NCI-H1436 treated with DMSO at 0.1 percent for 48 hours (cell line): Measurements from ENCODE around the gene SERPINA12.

Experiments used
- DNase-seq: peaks from one replicate; lab custom pipeline; 2025; lab: John Stamatoyannopoulos, UW

The SERPINA12 gene

GRCh38 chr14:94465042-94465441 is 44.2 kb downstream of the SERPINA12 start:
- no peak for DNase-seq

GRCh38 chr14:94464290-94464689 is 45.0 kb downstream of the SERPINA12 start:
- DNase-seq = no peak

DNA sequence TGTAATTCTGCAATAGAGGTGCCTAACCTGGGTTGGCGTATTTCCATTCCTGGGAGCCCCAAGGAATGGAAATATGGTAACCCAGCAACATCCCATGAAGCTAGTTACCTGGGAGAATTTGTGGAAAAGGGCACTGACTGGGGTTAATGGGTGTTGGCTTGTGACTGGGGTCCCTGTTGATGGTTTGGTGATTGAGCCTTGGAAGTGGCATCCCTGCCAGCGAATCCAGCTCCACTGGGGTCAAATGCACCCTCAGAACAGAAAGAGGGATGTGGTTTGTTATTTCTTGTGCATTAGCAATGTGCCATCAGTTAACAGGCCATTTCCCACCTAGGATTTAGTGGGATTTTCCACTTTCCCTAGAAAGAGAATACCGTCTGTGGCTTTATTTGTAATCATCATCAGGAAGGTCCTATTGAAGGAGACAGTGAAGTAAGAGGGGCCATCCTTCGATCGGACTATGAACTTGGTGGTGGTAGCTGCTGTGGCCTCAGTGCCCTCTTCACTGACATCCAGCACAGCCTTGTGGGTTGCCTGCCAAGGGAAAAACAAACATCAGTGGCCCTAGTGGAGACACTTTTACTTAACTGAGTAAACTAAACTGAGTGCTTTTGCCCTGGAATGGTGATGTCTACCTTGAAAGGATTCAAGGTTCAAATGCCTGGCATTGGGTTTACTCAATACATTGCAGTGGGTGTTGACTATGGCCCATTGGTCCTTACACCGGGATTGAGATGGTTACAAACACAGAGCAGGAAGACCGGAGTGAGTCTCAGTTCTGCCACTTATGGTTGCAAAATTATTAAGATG is 46.3 kb downstream of the SERPINA12 start:
- DNase-seq = no peak

GRCh38 chr14:94462219-94462551 is 47.1 kb downstream of the SERPINA12 start:
- DNase-seq = no peak

DNA sequence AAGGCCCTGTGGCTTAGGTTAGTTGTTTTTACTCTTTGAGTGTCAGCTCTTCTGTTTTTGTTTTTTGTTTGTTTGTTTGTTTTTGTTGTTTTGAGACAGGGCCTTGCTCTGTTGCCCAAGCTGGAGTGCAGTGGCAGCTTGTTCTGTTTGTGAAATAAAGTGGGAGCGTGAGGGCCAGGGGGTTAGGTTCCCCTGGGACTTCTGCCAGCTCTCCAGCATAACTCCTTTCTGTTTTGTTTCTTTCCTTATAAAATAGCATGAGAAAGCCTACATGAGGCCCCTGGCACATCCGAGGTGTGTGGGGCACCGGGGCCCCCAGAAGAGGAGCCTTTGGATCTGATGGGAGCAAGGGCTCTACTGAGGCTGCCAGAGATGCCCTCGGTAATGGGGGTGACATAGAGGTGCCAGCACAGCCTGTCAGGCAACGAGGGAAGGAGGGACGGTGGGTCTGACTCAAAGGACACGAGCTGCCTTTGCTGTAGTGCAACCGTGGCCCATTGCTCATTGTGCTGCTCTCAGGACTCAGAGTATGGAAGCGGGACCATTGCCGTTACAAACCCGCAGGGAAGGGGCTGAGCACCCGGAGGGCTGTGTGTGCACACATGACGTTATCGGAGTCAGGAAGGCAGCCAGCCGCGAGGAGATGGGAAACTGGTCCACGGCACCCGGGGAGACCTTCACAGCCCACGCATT is 47.6 kb downstream of the SERPINA12 start:
- DNase-seq = no peak

- DNase-seq = no peak
Measured at GRCh38 chr14:94460631-94461416, 48.4 kb downstream of the SERPINA12 start.

- DNase-seq = no peak
Measured at GRCh38 chr14:94458558-94459205, 50.6 kb downstream of the SERPINA12 start.

DNA sequence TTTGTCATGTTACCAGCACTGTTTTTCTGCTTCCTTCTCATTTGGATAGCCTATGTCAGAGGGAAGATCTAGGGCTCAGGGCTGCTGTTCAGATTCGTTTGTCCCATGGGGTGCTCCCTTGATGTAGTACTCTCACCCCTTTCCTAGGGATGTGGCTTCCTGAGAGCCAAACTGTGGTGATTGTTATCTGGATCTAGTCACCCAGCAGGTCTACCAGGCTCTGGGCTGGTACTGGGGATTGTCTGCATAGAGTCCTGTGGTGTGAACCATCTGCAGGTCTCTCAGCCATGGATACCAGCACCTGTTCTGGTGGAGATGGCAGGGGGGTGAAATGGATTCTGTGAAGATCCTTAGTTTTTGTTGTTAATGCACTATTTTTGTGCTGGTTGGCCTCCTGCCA is 51.2 kb downstream of the SERPINA12 start:
- DNase-seq = no peak

GRCh38 chr14:94455928-94456327 is 53.3 kb downstream of the SERPINA12 start:
- DNase-seq = no peak

- no peak for DNase-seq
Measured at GRCh38 chr14:94451826-94452225, 57.4 kb downstream of the SERPINA12 start.

- DNase-seq = no peak
Measured at GRCh38 chr14:94451091-94451771, 58.0 kb downstream of the SERPINA12 start.

DNA sequence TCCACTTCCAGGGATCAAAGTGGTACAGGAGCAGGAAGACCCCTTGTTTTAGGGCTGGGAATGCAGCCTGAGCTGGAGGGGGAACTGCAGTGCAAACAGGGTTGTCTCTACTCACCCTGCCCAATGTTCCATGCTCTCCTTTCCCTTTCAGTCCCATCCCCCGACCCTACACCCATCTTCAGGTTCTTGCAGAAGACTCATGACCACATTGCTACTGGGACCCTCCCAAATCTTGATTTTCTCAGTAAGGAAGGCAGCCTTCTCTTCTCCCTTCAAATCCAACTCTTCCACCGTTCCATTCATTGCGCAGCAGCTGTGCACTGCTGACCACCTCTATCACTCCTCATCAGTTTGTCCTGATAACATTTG is 58.6 kb downstream of the SERPINA12 start:
- no peak for DNase-seq

- no peak for DNase-seq
Measured at GRCh38 chr14:94449930-94450329, 59.3 kb downstream of the SERPINA12 start.

GRCh38 chr14:94448071-94448808 is 61.0 kb downstream of the SERPINA12 start:
- DNase-seq = no peak

- no peak for DNase-seq
Measured at GRCh38 chr14:94447206-94447605, 62.1 kb downstream of the SERPINA12 start.

DNA sequence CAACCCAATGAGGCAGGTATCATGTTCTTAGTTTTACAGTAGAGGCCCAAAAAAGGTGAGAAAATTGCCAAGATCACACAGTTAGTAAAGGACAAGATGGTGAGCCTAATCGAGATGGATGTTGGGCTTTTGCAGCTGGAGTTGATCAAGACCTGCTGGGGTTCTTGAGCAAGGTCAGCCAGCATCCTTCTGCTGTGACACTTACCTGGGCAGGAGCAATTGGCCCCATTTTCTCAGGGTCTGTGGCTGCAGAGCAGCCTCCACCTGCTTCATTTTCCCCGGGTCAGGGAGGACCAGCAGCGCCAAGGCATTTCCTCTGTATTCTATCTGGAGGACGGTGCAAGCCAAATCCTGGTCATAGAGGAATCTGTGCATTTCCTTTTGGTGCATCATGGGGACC is 63.1 kb downstream of the SERPINA12 start:
- DNase-seq = no peak

DNA sequence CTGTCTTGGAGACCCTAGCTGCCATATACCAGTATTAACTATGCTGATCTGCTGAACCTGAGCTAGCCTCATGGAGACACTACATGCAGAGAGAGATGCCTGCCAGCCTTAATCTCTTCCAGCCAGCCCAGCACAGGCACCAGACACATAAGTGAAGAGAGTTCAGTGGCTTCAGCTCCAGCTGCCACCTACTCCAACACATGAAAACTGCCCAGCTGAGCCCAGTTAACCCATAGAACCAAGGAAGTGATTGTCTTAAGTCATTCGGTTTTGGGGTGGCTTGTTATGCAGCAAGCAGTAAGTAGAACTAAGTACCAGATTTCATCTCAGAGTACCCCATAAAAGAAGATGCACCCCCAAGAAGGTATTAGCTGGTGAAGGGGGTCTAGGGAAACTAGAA is 64.3 kb downstream of the SERPINA12 start:
- no peak for DNase-seq

GRCh38 chr14:94441531-94442205 is 67.6 kb downstream of the SERPINA12 start:
- no peak for DNase-seq

DNA sequence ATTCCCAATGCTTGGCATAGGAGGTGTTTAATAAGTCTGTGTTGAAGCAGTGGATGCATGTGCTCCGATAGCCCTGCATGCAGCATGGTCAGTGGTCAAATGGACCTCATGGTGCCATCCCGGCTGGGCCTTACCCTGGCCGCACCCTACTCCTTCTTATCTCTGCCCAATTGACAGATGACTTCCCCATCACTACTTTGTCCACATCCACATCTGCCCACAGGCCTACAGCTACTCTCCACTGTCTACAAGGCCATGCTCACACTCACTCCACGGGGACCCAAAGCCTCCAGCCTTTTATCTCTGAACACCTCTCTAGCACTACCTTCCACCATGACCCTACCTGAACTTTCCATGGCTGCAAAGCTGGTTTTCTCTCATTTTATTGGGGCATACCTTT is 68.1 kb downstream of the SERPINA12 start:
- no peak for DNase-seq

- no peak for DNase-seq
Measured at GRCh38 chr14:94439453-94440057, 69.7 kb downstream of the SERPINA12 start.
